Esophagus muscularis mucosa (tissue), 4 donors: ENCODE data around the gene SIGLEC5. TPM values are rescaled to one million over a fixed set of nuclear protein-coding genes. Genes with fewer than 3 reads are reported as not detected.
A peak's percentile ranks its signal among the peaks of the same experiment; 100 is the strongest.

Source experiments
- DNase-seq: peaks from one replicate; pipeline ENCODE4 v3.0.0-alpha.2; 2017; ENCODE audit errors: extremely low spot score
- H3K27ac ChIP-seq, 4 donors: fragments of 200-600 bp; sonication (generic); replicated peaks in 1 of 4; 1 replicate in 3 of 4; 2 replicates in 1 of 4; pipeline ENCODE4 v1.5.1; 2016 to 2019; ENCODE audit warnings: mild to moderate bottlenecking in 1 of 4
- H3K27me3 ChIP-seq, 4 donors: fragments of 200-600 bp; sonication (generic); one replicate each; pipeline versions ENCODE4 v1.5.1 to v1.6.0; 2016 to 2019
- H3K36me3 ChIP-seq, 4 donors: fragments of 200-600 bp; sonication (generic); one replicate each; pipeline ENCODE4 v1.5.1; 2016 to 2019
- H3K4me1 ChIP-seq, 4 donors: fragments of 200-600 bp; sonication (generic); one replicate each; pipeline ENCODE4 v1.5.1; 2016 to 2019
- H3K4me3 ChIP-seq, 4 donors: fragments of 200-600 bp; sonication (generic); 1 replicate in 2 of 4; 2 replicates in 2 of 4; pipeline ENCODE4 v1.5.1; 2016 to 2019; ENCODE audit warnings: mild to moderate bottlenecking in 4 of 4, moderate library complexity in 1 of 4
- H3K9me3 ChIP-seq, 4 donors: fragments of 200-600 bp; sonication (generic); 1 replicate in 3 of 4; 2 replicates in 1 of 4; pipeline ENCODE4 v1.5.1; 2016 to 2019
- CTCF ChIP-seq, 3 experiments: fragments of 200-600 bp in 2 of 3; fragments of 450-650 bp in 1 of 3; sonication (generic) in 2 of 3; IDR thresholded peaks; one replicate each; pipeline ENCODE4 v1.5.1; 2017 to 2019; ENCODE audit warnings: antibody characterized with exemption in 3 of 3, mild to moderate bottlenecking in 2 of 3, moderate library complexity in 1 of 3
- EP300 ChIP-seq: sonication (generic); formaldehyde crosslinking; IDR thresholded peaks from one replicate; pipeline ENCODE4 v1.6.1; 2017; ENCODE audit warnings: antibody characterized with exemption
- POLR2A ChIP-seq: fragments of 450-650 bp; IDR thresholded peaks from one replicate; pipeline ENCODE4 v1.6.1; 2017; ENCODE audit warnings: antibody characterized with exemption, moderate library complexity, mild to moderate bottlenecking, low read depth
- POLR2AphosphoS5 ChIP-seq, 2 donors: sonication (generic); formaldehyde crosslinking; IDR thresholded peaks; one replicate each; pipeline ENCODE4 v1.6.1; 2017; ENCODE audit warnings: antibody characterized with exemption in 2 of 2
- WGBS: methylation state at CpG from one replicate; pipeline ENCODE4 v1.1.5; 2018; 5-methylcytosine and 5-hydroxymethylcytosine counted together
- intact Hi-C: fragments of 100-400 bp; cut with DNase I; formaldehyde crosslinking; loops from one replicate; pipeline ENCODE4 v1.15.1; 2023
- total RNA-seq, 4 donors: library from RNA; depleted of rRNA; stranded (reverse); fragments of >200 nt; gene quantifications; one replicate each; pipeline versions ENCODE4 v1.1.0 to v1.2.1, GENCODE V29; 2016

The SIGLEC5 gene
- total RNA-seq, 4 donors from 2014 or later = 0.52 to 2.0 (median 1.00) TPM

GRCh38 chr19:51664131-51664530 lies 33.9 kb upstream of the SIGLEC5 start:
- WGBS = 20% methylated on average over 1 of the region's 1 CpG
- no peak for TF ChIP-seq CTCF (IDR thresholded peaks at IDR 0.05)
- no peak for TF ChIP-seq EP300
- no peak for TF ChIP-seq POLR2A
- TF ChIP-seq POLR2AphosphoS5 (IDR thresholded peaks at IDR 0.05) = no peak
- Histone ChIP-seq H3K9me3 (no peaks in the 10 kb centered on the region), H3K4me3 (no peak overlapping the region), H3K27me3 (peaks cover 0 to 42% (median 0%) of the 10 kb centered on the region in 4 donors), H3K36me3 (no peaks in the 10 kb centered on the region), H3K27ac (no peak overlapping the region), H3K4me1 (no peaks in the 10 kb centered on the region)
- DNase-seq = no peak
- intact Hi-C loops = no loop called here

GRCh38 chr19:51663650-51664049 lies 33.4 kb upstream of the SIGLEC5 start:
- Histone ChIP-seq H3K27ac (no peak overlapping the region), H3K9me3 (no peaks in the 10 kb centered on the region), H3K4me3 (no peak overlapping the region), H3K36me3 (no peaks in the 10 kb centered on the region), H3K27me3 (peaks cover 0 to 42% (median 0%) of the 10 kb centered on the region in 4 donors), H3K4me1 (no peaks in the 10 kb centered on the region)
- no peak for TF ChIP-seq POLR2AphosphoS5 (IDR thresholded peaks at IDR 0.05)
- no peak for TF ChIP-seq CTCF (IDR thresholded peaks at IDR 0.05)
- no peak for TF ChIP-seq POLR2A
- no peak for TF ChIP-seq EP300
- DNase-seq = no peak
- 47% methylated on average over 3 of the region's 3 CpGs for whole genome bisulfite sequencing
- intact Hi-C loops = no loop called here

- H3K9me3 ChIP-seq = no peaks in the 10 kb centered on the region
- no peak for DNase-seq
- 12% methylated on average over 8 of the region's 10 CpGs for WGBS
- no peaks in the 10 kb centered on the region for H3K36me3 ChIP-seq
- peaks cover 0 to 31% (median 0%) of the 10 kb centered on the region in 4 donors for H3K27me3 ChIP-seq
- TF ChIP-seq CTCF (IDR thresholded peaks at IDR 0.05) (peak; percentile 50 to 57 (median 57)), EP300 (no peak), POLR2AphosphoS5 (IDR thresholded peaks at IDR 0.05) (no peak), POLR2A (no peak)
- no peak overlapping the region for H3K4me3 ChIP-seq
- peaks cover 0 to 9% (median 6%) of the 10 kb centered on the region in 4 donors for H3K4me1 ChIP-seq
- H3K27ac ChIP-seq = no peak overlapping the region
- intact Hi-C loops = no loop called here
Measured at GRCh38 chr19:51660975-51661600, 30.9 kb upstream of the SIGLEC5 start.

- Histone ChIP-seq H3K27me3 (peaks cover 0 to 18% (median 0%) of the 10 kb centered on the region in 4 donors), H3K27ac (no peak overlapping the region), H3K4me1 (peaks cover 0 to 9% (median 6%) of the 10 kb centered on the region in 4 donors), H3K9me3 (no peaks in the 10 kb centered on the region), H3K4me3 (no peak overlapping the region), H3K36me3 (no peaks in the 10 kb centered on the region)
- no peak for DNase-seq
- intact Hi-C loops = loop anchor here (10.0 kb wide), 4 partner anchors 50 to 320 kb away; partner anchors contain the start of gene CEACAM18
- 51% methylated on average over 4 of the region's 4 CpGs for WGBS
- no peak for TF ChIP-seq CTCF (IDR thresholded peaks at IDR 0.05)
Measured at GRCh38 chr19:51654783-51655182, 24.6 kb upstream of the SIGLEC5 start.

- peaks cover 0 to 19% (median 0%) of the 10 kb centered on the region in 4 donors for H3K27me3 ChIP-seq
- intact Hi-C loops = loop anchor here (10.0 kb wide), 4 partner anchors 48 to 318 kb away; partner anchors contain the start of gene CEACAM18
- no peak for TF ChIP-seq EP300
- no peak for TF ChIP-seq CTCF (IDR thresholded peaks at IDR 0.05)
- no peak for TF ChIP-seq POLR2A
- no peak for TF ChIP-seq POLR2AphosphoS5 (IDR thresholded peaks at IDR 0.05)
- no peak overlapping the region for H3K27ac ChIP-seq
- H3K36me3 ChIP-seq = no peaks in the 10 kb centered on the region
- WGBS = 30% methylated on average over 2 of the region's 2 CpGs
- peaks cover 0 to 9% (median 6%) of the 10 kb centered on the region in 4 donors for H3K4me1 ChIP-seq
- no peak overlapping the region for H3K4me3 ChIP-seq
- no peak for DNase-seq
- H3K9me3 ChIP-seq = no peaks in the 10 kb centered on the region
Measured at GRCh38 chr19:51653162-51653561, 23.0 kb upstream of the SIGLEC5 start.
